PFSK-1 (cell line): ENCODE data around the gene GRK2.

Source experiments
- POLR2AphosphoS5 ChIP-seq: IDR thresholded peaks from 2 replicates; pipeline ENCODE4 v1.6.1; 2012; ENCODE audit warnings: low read depth, mild to moderate bottlenecking, control low read depth, low read length, moderate library complexity
- REST ChIP-seq, 2 experiments: IDR thresholded peaks; 2 replicates each; pipeline versions ENCODE4 v1.6.1 to v1.8.0; 2011 to 2012; ENCODE audit warnings: low read depth in 2 of 2, low read length in 2 of 2, control low read depth in 1 of 2, inconsistent platforms in 1 of 2, mild to moderate bottlenecking in 1 of 2, moderate library complexity in 1 of 2; ENCODE audit not compliant: insufficient read depth in 1 of 2
- SIN3A ChIP-seq: IDR thresholded peaks from 2 replicates; pipeline ENCODE4 v1.6.1; 2012; ENCODE audit warnings: mild to moderate bottlenecking, low read length, moderate library complexity, borderline replicate concordance; ENCODE audit not compliant: insufficient read depth
- TAF1 ChIP-seq: IDR thresholded peaks from 2 replicates; pipeline ENCODE4 v1.6.1; 2012; ENCODE audit warnings: low read length, control low read depth, borderline replicate concordance; ENCODE audit not compliant: insufficient read depth

- no peak for TF ChIP-seq TAF1
- peak; percentile 87; the same call in 1 of the 2 replicates for TF ChIP-seq SIN3A
- TF ChIP-seq REST (IDR thresholded peaks at IDR 0.05; ENCODE audit: insufficient read depth in 1 of 2, low read depth in 2 of 2, low read length in 2 of 2): 0 out of 4 replicates have a peak, but pooled peaks of 1 of the 2 experiments have one; percentile 42
- TF ChIP-seq POLR2AphosphoS5: peak; percentile 15; the same call in 1 of the 2 replicates
Measured at GRCh38 chr11:67277231-67277961, 11.1 kb downstream of the GRK2 start.
